SH-SY5Y (cell line): ENCODE results near the gene RAB3GAP2.

ENCODE experiments used
- GATA2 ChIP-seq: IDR thresholded peaks from 2 replicates; pipeline ENCODE4 v1.6.1; 2011; ENCODE audit warnings: mild to moderate bottlenecking, low read depth, low read length
- GATA3 ChIP-seq: IDR thresholded peaks from 2 replicates; pipeline ENCODE4 v1.6.1; 2011; ENCODE audit warnings: low read depth, mild to moderate bottlenecking, low read length, moderate library complexity

DNA sequence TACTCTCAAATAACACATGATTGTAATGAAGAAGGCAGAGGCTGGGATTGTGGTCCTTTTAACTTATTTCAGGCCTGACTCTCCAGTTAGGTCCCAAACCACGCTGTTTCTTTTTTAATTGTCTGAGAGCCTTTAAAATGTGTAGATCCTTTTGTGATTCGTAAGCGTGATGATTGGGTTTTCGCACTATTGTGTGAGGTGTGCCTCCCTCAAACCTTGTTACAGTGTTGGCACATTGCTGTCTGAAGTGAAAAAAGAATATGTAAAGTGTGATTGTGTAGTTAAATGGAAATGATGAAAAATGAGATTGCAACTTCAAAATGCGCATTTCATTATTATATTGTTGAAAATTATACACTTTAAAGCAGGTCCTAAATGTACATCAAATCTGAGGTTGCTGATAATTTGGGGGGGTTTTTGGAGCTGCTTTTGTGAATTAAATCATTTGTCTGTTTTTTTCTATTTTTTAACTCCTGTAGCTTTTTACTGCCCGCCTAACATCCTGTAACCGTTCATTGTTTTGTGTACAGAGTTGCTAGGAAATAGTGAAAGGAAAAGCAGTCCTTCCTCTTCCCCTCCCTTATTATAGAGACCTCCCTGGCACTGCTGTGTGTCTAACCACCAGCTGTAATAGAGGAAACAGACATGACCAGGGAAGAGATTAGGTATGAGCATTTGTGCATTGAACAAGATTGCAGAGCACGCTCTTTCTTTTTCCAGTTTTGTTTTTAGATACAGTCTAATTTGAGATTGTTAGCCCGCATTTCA, 135.1 kb downstream of the RAB3GAP2 start:
- TF ChIP-seq GATA2 (no peak), GATA3 (no peak)
